ENCODE data around the gene PTBP3.

DNA sequence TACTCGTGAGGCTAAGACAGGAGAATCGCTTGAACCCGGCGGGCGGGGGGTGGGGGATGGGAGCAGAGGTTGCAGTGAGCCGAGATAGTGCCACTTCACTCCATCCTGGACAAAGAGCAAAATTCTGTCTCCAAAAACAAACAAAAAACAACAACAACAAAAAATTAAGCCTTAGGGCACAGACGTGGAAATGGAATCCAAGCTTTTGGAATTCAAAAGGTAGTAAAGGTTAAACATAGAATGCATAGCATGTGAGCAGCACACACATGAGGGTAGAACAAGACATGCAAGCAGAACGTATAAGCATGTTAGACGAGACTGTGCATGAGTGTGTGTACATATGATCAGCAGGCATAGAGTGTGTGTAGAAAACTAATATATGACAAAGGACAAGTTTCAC, 68.0 kb downstream of the PTBP3 start:
- TF ChIP-seq, protein P1, sequence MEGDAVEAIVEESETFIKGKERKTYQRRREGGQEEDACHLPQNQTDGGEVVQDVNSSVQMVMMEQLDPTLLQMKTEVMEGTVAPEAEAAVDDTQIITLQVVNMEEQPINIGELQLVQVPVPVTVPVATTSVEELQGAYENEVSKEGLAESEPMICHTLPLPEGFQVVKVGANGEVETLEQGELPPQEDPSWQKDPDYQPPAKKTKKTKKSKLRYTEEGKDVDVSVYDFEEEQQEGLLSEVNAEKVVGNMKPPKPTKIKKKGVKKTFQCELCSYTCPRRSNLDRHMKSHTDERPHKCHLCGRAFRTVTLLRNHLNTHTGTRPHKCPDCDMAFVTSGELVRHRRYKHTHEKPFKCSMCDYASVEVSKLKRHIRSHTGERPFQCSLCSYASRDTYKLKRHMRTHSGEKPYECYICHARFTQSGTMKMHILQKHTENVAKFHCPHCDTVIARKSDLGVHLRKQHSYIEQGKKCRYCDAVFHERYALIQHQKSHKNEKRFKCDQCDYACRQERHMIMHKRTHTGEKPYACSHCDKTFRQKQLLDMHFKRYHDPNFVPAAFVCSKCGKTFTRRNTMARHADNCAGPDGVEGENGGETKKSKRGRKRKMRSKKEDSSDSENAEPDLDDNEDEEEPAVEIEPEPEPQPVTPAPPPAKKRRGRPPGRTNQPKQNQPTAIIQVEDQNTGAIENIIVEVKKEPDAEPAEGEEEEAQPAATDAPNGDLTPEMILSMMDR (IDR thresholded peaks at IDR 0.05; ENCODE audit: poor library complexity, severe bottlenecking) = no peak
- no peak for TF ChIP-seq POLR2AphosphoS5 (IDR thresholded peaks at IDR 0.05)
- TF ChIP-seq, protein P2, sequence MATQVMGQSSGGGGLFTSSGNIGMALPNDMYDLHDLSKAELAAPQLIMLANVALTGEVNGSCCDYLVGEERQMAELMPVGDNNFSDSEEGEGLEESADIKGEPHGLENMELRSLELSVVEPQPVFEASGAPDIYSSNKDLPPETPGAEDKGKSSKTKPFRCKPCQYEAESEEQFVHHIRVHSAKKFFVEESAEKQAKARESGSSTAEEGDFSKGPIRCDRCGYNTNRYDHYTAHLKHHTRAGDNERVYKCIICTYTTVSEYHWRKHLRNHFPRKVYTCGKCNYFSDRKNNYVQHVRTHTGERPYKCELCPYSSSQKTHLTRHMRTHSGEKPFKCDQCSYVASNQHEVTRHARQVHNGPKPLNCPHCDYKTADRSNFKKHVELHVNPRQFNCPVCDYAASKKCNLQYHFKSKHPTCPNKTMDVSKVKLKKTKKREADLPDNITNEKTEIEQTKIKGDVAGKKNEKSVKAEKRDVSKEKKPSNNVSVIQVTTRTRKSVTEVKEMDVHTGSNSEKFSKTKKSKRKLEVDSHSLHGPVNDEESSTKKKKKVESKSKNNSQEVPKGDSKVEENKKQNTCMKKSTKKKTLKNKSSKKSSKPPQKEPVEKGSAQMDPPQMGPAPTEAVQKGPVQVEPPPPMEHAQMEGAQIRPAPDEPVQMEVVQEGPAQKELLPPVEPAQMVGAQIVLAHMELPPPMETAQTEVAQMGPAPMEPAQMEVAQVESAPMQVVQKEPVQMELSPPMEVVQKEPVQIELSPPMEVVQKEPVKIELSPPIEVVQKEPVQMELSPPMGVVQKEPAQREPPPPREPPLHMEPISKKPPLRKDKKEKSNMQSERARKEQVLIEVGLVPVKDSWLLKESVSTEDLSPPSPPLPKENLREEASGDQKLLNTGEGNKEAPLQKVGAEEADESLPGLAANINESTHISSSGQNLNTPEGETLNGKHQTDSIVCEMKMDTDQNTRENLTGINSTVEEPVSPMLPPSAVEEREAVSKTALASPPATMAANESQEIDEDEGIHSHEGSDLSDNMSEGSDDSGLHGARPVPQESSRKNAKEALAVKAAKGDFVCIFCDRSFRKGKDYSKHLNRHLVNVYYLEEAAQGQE (IDR thresholded peaks at IDR 0.05; ENCODE audit: borderline replicate concordance) = no peak
- no peak for TF ChIP-seq SMC3 (conservative IDR thresholded peaks at IDR 0.05; ENCODE audit: poor library complexity)

Data from neural cell (in vitro differentiated cells).